HCT116 (cell line): Measurements from ENCODE around the gene SPRR2B. TPM values are rescaled to one million over a fixed set of nuclear protein-coding genes. Genes with fewer than 3 reads are reported as not detected.

ENCODE experiments used
- ATAC-seq: fragments of 200-7000 bp; cut with Tn5 transposase; 2 replicates; pipeline ENCODE4 v1.9.1; 2020; ENCODE audit warnings: mild to moderate bottlenecking, moderate library complexity
- BruUV-seq: library from RNA; stranded (reverse); fragments of 400-500 nt; replicated peaks from 2 replicates; lab custom pipeline; 2021; lab: Mats Ljungman, UMichigan
- CTCF ChIA-PET: fragments of 300-600 bp; sonication (Branson Sonifier 250); formaldehyde crosslinking; loops from one replicate; lab custom pipeline; 2021; ENCODE audit warnings: antibody characterized with exemption; lab: Charles Lee
- POLR2A ChIA-PET: fragments of 300-600, 350-600 bp; sonication (Branson Sonifier 250); formaldehyde crosslinking; loops from one replicate; lab custom pipeline; 2021; ENCODE audit warnings: antibody characterized with exemption; lab: Charles Lee
- RAD21 ChIA-PET, 2 experiments: fragments of 300-600 bp; sonication (Branson Sonifier 250); formaldehyde crosslinking; loops; one replicate each; lab custom pipeline; 2023; ENCODE audit warnings: low total read pairs in 2 of 2; ENCODE audit not compliant: uncharacterized antibody in 2 of 2, unreplicated experiment in 2 of 2, low non-redundant PET in 1 of 2; lab: Charles Lee
- DNase-seq: peaks from one replicate; pipeline ENCODE4 v3.0.0-alpha.2; 2010; ENCODE audit warnings: low read depth, low spot score
- H2AFZ ChIP-seq: fragments of 200-600 bp; shearing (Covaris generic), sonication (generic); 2 replicates; pipeline ENCODE4 v1.6.1; 2017; ENCODE audit warnings: low read depth, mixed run types, mixed read lengths, antibody characterized with exemption, low read length; ENCODE audit not compliant: poor library complexity, severe bottlenecking
- H3K27ac ChIP-seq: 2 replicates; pipeline ENCODE4 v1.5.1; 2012; ENCODE audit warnings: low read depth, low read length
- H3K27me3 ChIP-seq: fragments of 200-600 bp; sonication (generic); 2 replicates; pipeline ENCODE4 v1.6.1; 2016; ENCODE audit warnings: mixed run types, low read length, mixed read lengths; ENCODE audit not compliant: insufficient read depth
- H3K36me3 ChIP-seq, 2 experiments: fragments of 200-500 bp in 1 of 2; fragments of 200-600 bp in 1 of 2; sonication (Bioruptor generic) in 1 of 2; sonication (generic) in 1 of 2; 2 replicates each; pipeline versions ENCODE4 v1.5.1 to v1.6.1; 2014 to 2016; ENCODE audit warnings: low read length in 2 of 2, inconsistent platforms in 1 of 2, mixed read lengths in 1 of 2, mixed run types in 1 of 2; ENCODE audit not compliant: insufficient read depth in 2 of 2, control insufficient read depth in 1 of 2
- H3K4me1 ChIP-seq, 2 experiments: fragments of 200-600 bp in 1 of 2; sonication (generic) in 1 of 2; 2 replicates each; pipeline versions ENCODE4 v1.5.1 to v1.6.1; 2012 to 2017; ENCODE audit warnings: low read length in 2 of 2, inconsistent platforms in 1 of 2, mild to moderate bottlenecking in 1 of 2, mixed read lengths in 1 of 2, mixed run types in 1 of 2, moderate library complexity in 1 of 2; ENCODE audit not compliant: insufficient read depth in 2 of 2, control insufficient read depth in 1 of 2
- H3K4me2 ChIP-seq: fragments of 200-600 bp; sonication (generic); 2 replicates; pipeline ENCODE4 v1.6.1; 2017; ENCODE audit warnings: mixed run types, low read length, mixed read lengths
- H3K4me3 ChIP-seq, 2 experiments: fragments of 200-600 bp in 1 of 2; sonication (generic) in 1 of 2; replicated peaks in 1 of 2; 2 replicates each; pipeline ENCODE4 v1.5.1; 2011 to 2016; ENCODE audit warnings: low read length in 2 of 2, control low read depth in 1 of 2, low read depth in 1 of 2, mild to moderate bottlenecking in 1 of 2, mixed read lengths in 1 of 2, mixed run types in 1 of 2
- H3K79me2 ChIP-seq: fragments of 200-600 bp; sonication (generic); 2 replicates; pipeline ENCODE4 v1.6.1; 2017; ENCODE audit warnings: mild to moderate bottlenecking, mixed run types, low read length, moderate library complexity, mixed read lengths; ENCODE audit not compliant: insufficient read depth
- H3K9ac ChIP-seq: fragments of 200-600 bp; sonication (generic); 2 replicates; pipeline ENCODE4 v1.6.1; 2016; ENCODE audit warnings: low read length, mixed read lengths
- H3K9me2 ChIP-seq: fragments of 200-600 bp; sonication (generic), shearing (Covaris generic); 2 replicates; pipeline ENCODE4 v1.6.1; 2017; ENCODE audit warnings: mixed run types, mild to moderate bottlenecking, moderate library complexity; ENCODE audit not compliant: insufficient read depth
- H3K9me3 ChIP-seq, 2 experiments: fragments of 200-500 bp in 1 of 2; fragments of 200-600 bp in 1 of 2; sonication (Bioruptor generic) in 1 of 2; sonication (generic) in 1 of 2; 2 replicates each; pipeline ENCODE4 v1.6.1; 2014 to 2017; ENCODE audit warnings: low read length in 2 of 2, mixed read lengths in 2 of 2, inconsistent platforms in 1 of 2, low read depth in 1 of 2, mild to moderate bottlenecking in 1 of 2, mixed run types in 1 of 2, moderate library complexity in 1 of 2; ENCODE audit not compliant: control insufficient read depth in 1 of 2, insufficient read depth in 1 of 2
- H4K20me1 ChIP-seq: fragments of 200-600 bp; sonication (generic), shearing (Covaris generic); 2 replicates; pipeline ENCODE4 v1.6.1; 2017; ENCODE audit warnings: mixed run types, mild to moderate bottlenecking, moderate library complexity; ENCODE audit not compliant: insufficient read depth
- ATF3 ChIP-seq: IDR thresholded peaks from 2 replicates; pipeline ENCODE4 v1.6.1; 2012
- CBX3 ChIP-seq: IDR thresholded peaks from 2 replicates; pipeline ENCODE4 v1.6.1; 2012; ENCODE audit warnings: low read depth
- CEBPB ChIP-seq: IDR thresholded peaks from 2 replicates; pipeline ENCODE4 v1.6.1; 2012; ENCODE audit warnings: low read depth
- CTCF ChIP-seq, 3 experiments: fragments of 200-600 bp in 1 of 3; sonication (generic) in 1 of 3; IDR thresholded peaks in 2 of 3; conservative IDR thresholded peaks in 1 of 3; 2 replicates each; pipeline ENCODE4 v1.5.1; 2012 to 2017; ENCODE audit warnings: low read depth in 2 of 3, low read length in 2 of 3, antibody characterized with exemption in 1 of 3, borderline replicate concordance in 1 of 3, control low read depth in 1 of 3, mild to moderate bottlenecking in 1 of 3, mixed read lengths in 1 of 3, mixed run types in 1 of 3, moderate library complexity in 1 of 3; ENCODE audit not compliant: insufficient read depth in 1 of 3
- EGR1 ChIP-seq: IDR thresholded peaks from 2 replicates; pipeline ENCODE4 v1.6.1; 2012; ENCODE audit warnings: low read depth
- ELF1 ChIP-seq: IDR thresholded peaks from 2 replicates; pipeline ENCODE4 v1.6.1; 2012; ENCODE audit warnings: low read depth, borderline replicate concordance
- EZH2 ChIP-seq: fragments of 200-600 bp; sonication (generic); IDR thresholded peaks from 2 replicates; pipeline ENCODE4 v1.6.1; 2017; ENCODE audit warnings: antibody characterized with exemption, mixed run types
- EZH2phosphoT487 ChIP-seq: fragments of 200-600 bp; IDR thresholded peaks from 2 replicates; pipeline ENCODE4 v1.6.1; 2018; ENCODE audit warnings: antibody characterized with exemption, borderline replicate concordance
- FOSL1 ChIP-seq: IDR thresholded peaks from 2 replicates; pipeline ENCODE4 v1.6.1; 2012; ENCODE audit warnings: low read depth
- JUND ChIP-seq: IDR thresholded peaks from 2 replicates; pipeline ENCODE4 v1.6.1; 2012
- MAX ChIP-seq: IDR thresholded peaks from 2 replicates; pipeline ENCODE4 v1.6.1; 2012
- POLR2A ChIP-seq: IDR thresholded peaks from 2 replicates; pipeline ENCODE4 v1.7.0; 2011; ENCODE audit warnings: borderline replicate concordance; ENCODE audit not compliant: insufficient read depth, insufficient read length; ENCODE audit errors: extremely low read depth
- POLR2AphosphoS5 ChIP-seq: IDR thresholded peaks from 2 replicates; pipeline ENCODE4 v1.6.1; 2011; ENCODE audit warnings: mild to moderate bottlenecking, low read depth, low read length, moderate library complexity
- REST ChIP-seq: IDR thresholded peaks from 2 replicates; pipeline ENCODE4 v1.6.1; 2012; ENCODE audit warnings: low read depth
- SIN3A ChIP-seq: IDR thresholded peaks from 2 replicates; pipeline ENCODE4 v1.6.1; 2012; ENCODE audit warnings: low read depth
- SP1 ChIP-seq: IDR thresholded peaks from 2 replicates; pipeline ENCODE4 v1.6.1; 2012; ENCODE audit warnings: low read depth
- SRF ChIP-seq: IDR thresholded peaks from 2 replicates; pipeline ENCODE4 v1.6.1; 2012; ENCODE audit warnings: low read depth
- TCF7L2 ChIP-seq: IDR thresholded peaks from 2 replicates; pipeline ENCODE4 v1.7.0; 2011; ENCODE audit warnings: borderline replicate concordance, inconsistent platforms; ENCODE audit not compliant: insufficient read depth, insufficient read length; ENCODE audit errors: extremely low read depth
- YY1 ChIP-seq: IDR thresholded peaks from 2 replicates; pipeline ENCODE4 v1.6.1; 2011; ENCODE audit warnings: low read length, low read depth, moderate library complexity, mild to moderate bottlenecking; ENCODE audit not compliant: insufficient replicate concordance; ENCODE audit errors: extremely low read depth
- ZBTB33 ChIP-seq: IDR thresholded peaks from 2 replicates; pipeline ENCODE4 v1.6.1; 2011; ENCODE audit warnings: mild to moderate bottlenecking, low read length, moderate library complexity; ENCODE audit not compliant: insufficient replicate concordance; ENCODE audit errors: extremely low read depth
- ZNF274 ChIP-seq: fragments of 200-500 bp; sonication (Bioruptor generic); IDR thresholded peaks from 2 replicates; pipeline ENCODE4 v1.6.1; 2014; ENCODE audit warnings: mild to moderate bottlenecking, low read depth, low read length, inconsistent platforms
- intact Hi-C: fragments of 100-400 bp; cut with micrococcal nuclease; formaldehyde crosslinking; loops from 2 replicates; pipeline ENCODE4 v1.10.0; 2022
- total RNA-seq: library from RNA; stranded (reverse); gene quantifications from one replicate; pipeline ENCODE4 v1.2.1, GENCODE V29; 2021; ENCODE audit not compliant: unreplicated experiment

Gene SPRR2B
- total RNA-seq, 1 experiment from 2014 or later: not detected

GRCh38 chr1:153100245-153100644 lies 28.8 kb upstream of the SPRR2B start:
- intact Hi-C loops: no loop called here
- no peaks in the 10 kb centered on the region for H3K79me2 ChIP-seq
- H3K9ac ChIP-seq: no peak overlapping the region
- H3K4me1 ChIP-seq: peaks cover 9 to 20% of the 10 kb centered on the region in 2 experiments; a peak in 3 of 4 replicates
- ChIA-PET CTCF (no interaction called here), POLR2A (no interaction called here), RAD21 (no interaction called here)
- DNase-seq (peak; percentile 81), ATAC-seq (peak; percentile 91)
- H3K36me3 ChIP-seq: no peaks in the 10 kb centered on the region
- no peaks in the 10 kb centered on the region for H3K27me3 ChIP-seq
- H3K4me2 ChIP-seq: peak overlapping the region; percentile 60
- no TSS peak for BruUV-seq
- no peaks in the 10 kb centered on the region for H3K9me2 ChIP-seq
- 0 out of 4 replicates have a peak overlapping the region, but pooled peaks of 1 of the 2 experiments have one; percentile 15 for H3K4me3 ChIP-seq
- no peaks in the 10 kb centered on the region for H4K20me1 ChIP-seq
- peak overlapping the region; percentile 52 for H2AFZ ChIP-seq
- no peaks in the 10 kb centered on the region for H3K9me3 ChIP-seq
- peak overlapping the region; percentile 53; the same call in 1 of the 2 replicates for H3K27ac ChIP-seq
- TF ChIP-seq SIN3A: 0 out of 2 replicates have a peak, but pooled peaks have one; percentile 27
- no peak for TF ChIP-seq ELF1
- peak; percentile 65 for TF ChIP-seq SP1
- peak; percentile 75 for TF ChIP-seq FOSL1
- no peak for TF ChIP-seq ZNF274
- peak; percentile 21; the same call in 1 of the 2 replicates for TF ChIP-seq POLR2AphosphoS5
- no peak for TF ChIP-seq TCF7L2
- TF ChIP-seq ATF3: no peak
- 0 out of 2 replicates have a peak, but pooled peaks have one; percentile 26 for TF ChIP-seq SRF
- peak; percentile 51 for TF ChIP-seq MAX
- no peak for TF ChIP-seq CTCF (IDR thresholded peaks at IDR 0.05 in 2 of 3, conservative IDR thresholded peaks at IDR 0.05 in 1 of 3; ENCODE audit: borderline replicate concordance in 1 of 3, insufficient read depth in 1 of 3, low read depth in 2 of 3, low read length in 2 of 3)
- TF ChIP-seq EZH2phosphoT487: no peak
- TF ChIP-seq EGR1: no peak
- TF ChIP-seq POLR2A: no peak
- TF ChIP-seq REST: no peak
- peak; percentile 5 for TF ChIP-seq YY1
- TF ChIP-seq CBX3: peak; percentile 49; the same call in 1 of the 2 replicates
- peak; percentile 77 for TF ChIP-seq CEBPB
- TF ChIP-seq ZBTB33: no peak
- TF ChIP-seq JUND: peak; percentile 78
- TF ChIP-seq EZH2: no peak
